PC-3 (cell line): ENCODE results near the gene COL4A1.

ENCODE experiments used
- EZH2 ChIP-seq: fragments of 300-600 bp; sonication (generic); IDR thresholded peaks from one replicate; pipeline ENCODE4 v1.6.1; 2017; ENCODE audit warnings: antibody characterized with exemption, mild to moderate bottlenecking, low read length; ENCODE audit not compliant: unreplicated experiment
- EZH2phosphoT487 ChIP-seq: fragments of 300-600 bp; sonication (generic); IDR thresholded peaks from 2 replicates; pipeline ENCODE4 v1.6.1; 2018; ENCODE audit warnings: mild to moderate bottlenecking, antibody characterized with exemption, low read length, borderline replicate concordance
- TF ChIP-seq, protein P1 (sequence below): fragments of 300-600 bp; sonication (generic); conservative IDR thresholded peaks from 2 replicates; pipeline ENCODE4 v1.5.1; 2017; ENCODE audit warnings: antibody characterized with exemption, low read depth, mild to moderate bottlenecking, low read length

DNA sequence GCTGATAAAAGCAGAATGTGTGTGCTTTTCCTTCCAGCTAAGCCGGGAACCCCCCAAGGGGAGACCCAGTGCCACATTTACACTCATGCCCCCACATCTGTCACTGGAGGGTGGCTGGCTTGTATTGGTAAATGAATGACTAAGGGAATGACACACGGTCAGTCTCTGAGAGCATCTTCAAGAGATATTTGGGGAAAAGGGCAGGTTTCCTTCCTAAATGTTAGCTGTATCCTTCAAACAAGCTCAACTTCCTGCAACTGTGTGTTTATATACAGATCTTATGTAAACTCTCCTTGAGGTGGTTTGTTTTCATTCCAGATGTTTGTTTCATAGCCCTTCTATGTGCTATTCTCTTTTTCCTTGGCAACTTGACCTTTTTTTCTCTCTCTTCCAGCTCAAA is 192.6 kb downstream of the COL4A1 start:
- no peak for TF ChIP-seq EZH2
- TF ChIP-seq, protein P1, sequence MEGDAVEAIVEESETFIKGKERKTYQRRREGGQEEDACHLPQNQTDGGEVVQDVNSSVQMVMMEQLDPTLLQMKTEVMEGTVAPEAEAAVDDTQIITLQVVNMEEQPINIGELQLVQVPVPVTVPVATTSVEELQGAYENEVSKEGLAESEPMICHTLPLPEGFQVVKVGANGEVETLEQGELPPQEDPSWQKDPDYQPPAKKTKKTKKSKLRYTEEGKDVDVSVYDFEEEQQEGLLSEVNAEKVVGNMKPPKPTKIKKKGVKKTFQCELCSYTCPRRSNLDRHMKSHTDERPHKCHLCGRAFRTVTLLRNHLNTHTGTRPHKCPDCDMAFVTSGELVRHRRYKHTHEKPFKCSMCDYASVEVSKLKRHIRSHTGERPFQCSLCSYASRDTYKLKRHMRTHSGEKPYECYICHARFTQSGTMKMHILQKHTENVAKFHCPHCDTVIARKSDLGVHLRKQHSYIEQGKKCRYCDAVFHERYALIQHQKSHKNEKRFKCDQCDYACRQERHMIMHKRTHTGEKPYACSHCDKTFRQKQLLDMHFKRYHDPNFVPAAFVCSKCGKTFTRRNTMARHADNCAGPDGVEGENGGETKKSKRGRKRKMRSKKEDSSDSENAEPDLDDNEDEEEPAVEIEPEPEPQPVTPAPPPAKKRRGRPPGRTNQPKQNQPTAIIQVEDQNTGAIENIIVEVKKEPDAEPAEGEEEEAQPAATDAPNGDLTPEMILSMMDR, result no peak
- TF ChIP-seq EZH2phosphoT487, result no peak
